ENCODE results near the gene SYNDIG1.

DNA sequence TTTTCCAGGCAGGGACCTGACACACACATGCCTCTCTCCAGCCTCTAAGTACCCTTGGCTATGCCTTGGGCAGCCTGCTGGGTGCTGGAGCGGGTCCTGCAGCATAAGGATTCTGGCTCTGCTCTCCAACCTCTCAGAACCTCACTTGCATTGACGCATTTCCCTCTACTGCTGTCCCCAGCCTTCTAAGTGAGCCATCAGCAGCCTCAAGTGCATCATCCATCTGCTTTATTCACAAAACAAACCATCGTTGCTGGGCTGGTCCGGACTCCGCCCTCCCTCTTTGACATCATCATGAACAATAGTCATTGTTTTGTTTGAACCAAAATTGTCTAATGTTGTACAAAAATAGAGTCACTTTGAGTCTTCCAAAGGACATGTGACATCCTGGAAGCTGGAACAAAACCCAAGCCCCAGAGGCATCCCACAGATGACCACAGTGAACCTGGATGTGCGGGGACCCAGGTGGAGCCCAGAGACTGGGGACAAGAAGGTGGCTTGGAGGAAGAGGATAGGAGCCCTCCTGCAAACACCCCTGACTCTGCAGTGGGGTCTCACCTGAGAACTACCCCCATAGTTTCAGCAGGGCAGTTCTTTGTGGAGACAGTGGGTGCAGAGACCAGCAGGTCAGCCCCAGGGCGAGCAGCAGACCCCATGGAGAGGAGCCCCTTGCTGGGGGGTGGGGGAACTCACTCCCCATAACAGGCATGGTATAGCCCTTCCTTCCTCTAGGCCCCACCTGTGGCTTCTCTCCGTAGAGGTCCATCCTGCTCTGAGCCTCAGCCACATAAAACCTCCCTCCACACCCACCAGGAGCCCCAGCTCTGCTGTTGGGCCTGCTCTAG is 230.1 kb downstream of the SYNDIG1 start:
- TF ChIP-seq, protein P1, sequence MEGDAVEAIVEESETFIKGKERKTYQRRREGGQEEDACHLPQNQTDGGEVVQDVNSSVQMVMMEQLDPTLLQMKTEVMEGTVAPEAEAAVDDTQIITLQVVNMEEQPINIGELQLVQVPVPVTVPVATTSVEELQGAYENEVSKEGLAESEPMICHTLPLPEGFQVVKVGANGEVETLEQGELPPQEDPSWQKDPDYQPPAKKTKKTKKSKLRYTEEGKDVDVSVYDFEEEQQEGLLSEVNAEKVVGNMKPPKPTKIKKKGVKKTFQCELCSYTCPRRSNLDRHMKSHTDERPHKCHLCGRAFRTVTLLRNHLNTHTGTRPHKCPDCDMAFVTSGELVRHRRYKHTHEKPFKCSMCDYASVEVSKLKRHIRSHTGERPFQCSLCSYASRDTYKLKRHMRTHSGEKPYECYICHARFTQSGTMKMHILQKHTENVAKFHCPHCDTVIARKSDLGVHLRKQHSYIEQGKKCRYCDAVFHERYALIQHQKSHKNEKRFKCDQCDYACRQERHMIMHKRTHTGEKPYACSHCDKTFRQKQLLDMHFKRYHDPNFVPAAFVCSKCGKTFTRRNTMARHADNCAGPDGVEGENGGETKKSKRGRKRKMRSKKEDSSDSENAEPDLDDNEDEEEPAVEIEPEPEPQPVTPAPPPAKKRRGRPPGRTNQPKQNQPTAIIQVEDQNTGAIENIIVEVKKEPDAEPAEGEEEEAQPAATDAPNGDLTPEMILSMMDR (IDR thresholded peaks at IDR 0.05; ENCODE audit: poor library complexity, severe bottlenecking) = no peak
- TF ChIP-seq POLR2AphosphoS5 (IDR thresholded peaks at IDR 0.05) (no peak), EZH2 (IDR thresholded peaks at IDR 0.05; ENCODE audit: borderline replicate concordance, insufficient read depth, low read length, poor library complexity, severe bottlenecking) (no peak), EP300 (conservative IDR thresholded peaks at IDR 0.05; ENCODE audit: poor library complexity, severe bottlenecking) (no peak), REST (IDR thresholded peaks at IDR 0.05; ENCODE audit: borderline replicate concordance) (no peak), SMC3 (conservative IDR thresholded peaks at IDR 0.05; ENCODE audit: poor library complexity) (no peak), RAD21 (conservative IDR thresholded peaks at IDR 0.05) (no peak)
